DND-41 (cell line): ENCODE results near the gene FAM163B.

Source experiments
- ATAC-seq: fragments of 200-7000 bp; cut with Tn5 transposase; 3 replicates; pipeline ENCODE4 v1.9.1; 2021; ENCODE audit warnings: low read depth; ENCODE audit not compliant: insufficient read depth
- DNase-seq: peaks from one replicate; pipeline ENCODE4 v3.0.0-alpha.2; 2020
- H2AFZ ChIP-seq: 2 replicates; pipeline ENCODE4 v1.6.0; 2012; ENCODE audit warnings: low read depth, low read length
- H3K27ac ChIP-seq: 2 replicates; pipeline ENCODE4 v1.5.1; 2012; ENCODE audit warnings: low read length, inconsistent platforms
- H3K27me3 ChIP-seq: fragments of 200-600 bp; sonication (generic); 2 replicates; pipeline ENCODE4 v1.6.0; 2012; ENCODE audit warnings: low read length, mild to moderate bottlenecking, inconsistent platforms; ENCODE audit not compliant: insufficient read depth, poor library complexity
- H3K36me3 ChIP-seq: 2 replicates; pipeline ENCODE4 v1.5.1; 2012; ENCODE audit warnings: low read length, inconsistent platforms; ENCODE audit not compliant: insufficient read depth
- H3K4me1 ChIP-seq: 2 replicates; pipeline ENCODE4 v1.5.1; 2012; ENCODE audit warnings: mild to moderate bottlenecking, low read length; ENCODE audit not compliant: insufficient read depth
- H3K4me2 ChIP-seq: 2 replicates; pipeline ENCODE4 v1.6.0; 2012; ENCODE audit warnings: mild to moderate bottlenecking, moderate library complexity, low read length, inconsistent platforms; ENCODE audit not compliant: insufficient read depth
- H3K4me3 ChIP-seq, 2 experiments: fragments of 200-600 bp in 1 of 2; shearing (Covaris generic) in 1 of 2; 2 replicates each; pipeline ENCODE4 v1.5.1; 2012 to 2016; ENCODE audit warnings: inconsistent platforms in 2 of 2, low read length in 2 of 2, mild to moderate bottlenecking in 2 of 2, low read depth in 1 of 2, moderate library complexity in 1 of 2
- H3K79me2 ChIP-seq: 2 replicates; pipeline ENCODE4 v1.6.0; 2012; ENCODE audit warnings: low read length, inconsistent platforms; ENCODE audit not compliant: insufficient read depth
- H3K9ac ChIP-seq: 2 replicates; pipeline ENCODE4 v1.6.0; 2012; ENCODE audit warnings: low read depth, mild to moderate bottlenecking, inconsistent platforms, low read length, moderate library complexity
- H3K9me3 ChIP-seq: 2 replicates; pipeline ENCODE4 v1.5.1; 2012; ENCODE audit warnings: low read length, moderate library complexity, mild to moderate bottlenecking, inconsistent platforms; ENCODE audit not compliant: insufficient read depth, severe bottlenecking
- H4K20me1 ChIP-seq: 2 replicates; pipeline ENCODE4 v1.6.0; 2012; ENCODE audit warnings: low read length; ENCODE audit not compliant: insufficient read depth
- EZH2 ChIP-seq: IDR thresholded peaks from 3 replicates; pipeline ENCODE4 v1.6.1; 2012; ENCODE audit warnings: borderline replicate concordance, low read depth, mild to moderate bottlenecking, moderate library complexity, low read length, inconsistent platforms; ENCODE audit not compliant: severe bottlenecking
- TF ChIP-seq, protein P1 (sequence below): IDR thresholded peaks from 2 replicates; pipeline ENCODE4 v1.5.1; 2012; ENCODE audit warnings: borderline replicate concordance, low read length, moderate library complexity, mild to moderate bottlenecking; ENCODE audit not compliant: poor library complexity, severe bottlenecking; ENCODE audit errors: extremely low read depth

Gene FAM163B

DNA sequence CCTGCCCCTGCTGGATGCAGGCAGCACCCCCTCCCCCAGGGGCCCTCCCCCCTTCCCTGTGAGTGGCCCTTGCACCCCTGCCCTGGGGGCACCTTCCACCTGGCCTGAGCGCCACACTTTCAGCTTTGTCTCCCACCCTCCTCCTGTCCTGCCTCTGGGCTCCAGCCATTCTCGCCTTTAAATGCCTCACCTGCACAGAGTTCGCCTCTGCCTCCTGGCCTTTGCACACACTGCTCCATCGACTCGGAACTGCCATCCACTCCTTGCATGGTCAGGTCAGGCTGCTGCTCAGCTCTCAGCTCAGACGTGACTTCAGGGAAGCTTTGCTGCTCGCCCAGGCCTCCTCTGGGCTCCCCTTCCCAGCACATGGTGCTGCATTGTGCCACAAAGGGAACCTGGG lies 10.2 kb downstream of the FAM163B start:
- no peak for TF ChIP-seq EZH2
- TF ChIP-seq, protein P1, sequence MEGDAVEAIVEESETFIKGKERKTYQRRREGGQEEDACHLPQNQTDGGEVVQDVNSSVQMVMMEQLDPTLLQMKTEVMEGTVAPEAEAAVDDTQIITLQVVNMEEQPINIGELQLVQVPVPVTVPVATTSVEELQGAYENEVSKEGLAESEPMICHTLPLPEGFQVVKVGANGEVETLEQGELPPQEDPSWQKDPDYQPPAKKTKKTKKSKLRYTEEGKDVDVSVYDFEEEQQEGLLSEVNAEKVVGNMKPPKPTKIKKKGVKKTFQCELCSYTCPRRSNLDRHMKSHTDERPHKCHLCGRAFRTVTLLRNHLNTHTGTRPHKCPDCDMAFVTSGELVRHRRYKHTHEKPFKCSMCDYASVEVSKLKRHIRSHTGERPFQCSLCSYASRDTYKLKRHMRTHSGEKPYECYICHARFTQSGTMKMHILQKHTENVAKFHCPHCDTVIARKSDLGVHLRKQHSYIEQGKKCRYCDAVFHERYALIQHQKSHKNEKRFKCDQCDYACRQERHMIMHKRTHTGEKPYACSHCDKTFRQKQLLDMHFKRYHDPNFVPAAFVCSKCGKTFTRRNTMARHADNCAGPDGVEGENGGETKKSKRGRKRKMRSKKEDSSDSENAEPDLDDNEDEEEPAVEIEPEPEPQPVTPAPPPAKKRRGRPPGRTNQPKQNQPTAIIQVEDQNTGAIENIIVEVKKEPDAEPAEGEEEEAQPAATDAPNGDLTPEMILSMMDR = no peak
- H3K27me3 ChIP-seq = no peaks in the 10 kb centered on the region
- no peak overlapping the region for H2AFZ ChIP-seq
- H3K4me1 ChIP-seq = no peaks in the 10 kb centered on the region
- no peak overlapping the region for H3K4me2 ChIP-seq
- H3K27ac ChIP-seq = no peak overlapping the region
- H3K79me2 ChIP-seq = no peaks in the 10 kb centered on the region
- no peaks in the 10 kb centered on the region for H3K36me3 ChIP-seq
- no peak for ATAC-seq
- peaks cover 18% of the 10 kb centered on the region for H3K9me3 ChIP-seq
- H4K20me1 ChIP-seq = no peaks in the 10 kb centered on the region
- no peak overlapping the region for H3K9ac ChIP-seq
- DNase-seq = no peak
- no peak overlapping the region for H3K4me3 ChIP-seq

DNA sequence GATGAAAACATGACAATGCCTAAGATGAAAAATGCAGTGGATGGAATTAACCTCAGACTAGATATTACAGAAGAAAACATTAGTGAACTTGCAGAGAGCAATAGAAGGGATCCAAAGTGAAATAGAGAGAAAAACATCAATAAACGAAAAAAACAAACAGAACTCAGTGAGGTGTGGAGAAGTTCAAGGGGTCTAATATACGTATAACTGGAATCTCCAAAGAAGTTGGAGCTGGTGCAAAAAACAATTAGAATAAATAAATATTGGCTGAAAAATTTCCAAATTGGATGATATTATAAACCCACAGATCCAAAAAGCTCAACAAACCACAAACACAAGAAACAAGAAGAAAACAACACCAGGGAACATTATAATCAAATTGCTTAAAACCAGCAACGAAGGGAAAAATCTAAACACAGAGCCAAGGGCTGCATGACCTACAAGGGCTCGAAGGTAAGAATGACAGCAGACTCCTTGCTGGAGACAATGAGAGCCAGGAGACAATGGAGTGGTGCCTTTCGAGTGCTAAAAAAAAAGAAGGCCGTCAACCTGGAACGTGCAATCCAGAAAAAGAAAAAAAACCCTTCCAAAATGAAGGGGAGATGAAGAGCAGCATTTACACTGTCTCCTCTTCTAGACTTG lies 11.8 kb downstream of the FAM163B start:
- ATAC-seq = no peak
- no peaks in the 10 kb centered on the region for H3K79me2 ChIP-seq
- H3K9ac ChIP-seq = no peak overlapping the region

DNA sequence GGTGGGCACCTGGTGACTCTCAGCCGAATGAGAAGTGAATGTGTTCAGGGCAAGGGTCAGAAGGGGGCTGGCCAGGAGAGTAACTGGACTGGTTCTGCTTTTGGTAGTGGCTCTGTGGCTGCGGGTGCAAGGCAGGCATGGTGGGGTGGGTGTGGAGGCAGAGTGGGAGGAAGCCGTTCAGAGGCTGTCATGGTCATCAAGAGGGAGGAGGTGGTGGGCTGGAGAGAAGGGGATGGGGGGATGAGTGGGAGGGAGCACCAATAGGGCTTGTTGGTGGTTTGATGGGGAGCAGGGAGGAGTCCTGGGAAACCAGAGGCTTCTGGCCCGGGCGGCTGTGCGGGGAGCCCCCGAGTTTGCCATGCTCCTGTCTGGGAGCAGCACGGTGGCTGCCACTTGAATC lies 13.3 kb downstream of the FAM163B start:
- Histone ChIP-seq H3K9ac (no peak overlapping the region), H3K79me2 (no peaks in the 10 kb centered on the region), H3K9me3 (peaks cover 18% of the 10 kb centered on the region), H3K4me1 (no peaks in the 10 kb centered on the region), H2AFZ (no peak overlapping the region), H3K27ac (no peak overlapping the region), H3K4me2 (no peak overlapping the region), H4K20me1 (no peaks in the 10 kb centered on the region), H3K27me3 (no peaks in the 10 kb centered on the region), H3K36me3 (no peaks in the 10 kb centered on the region), H3K4me3 (no peak overlapping the region)
- TF ChIP-seq EZH2 = no peak
- no peak for ATAC-seq
- no peak for DNase-seq

More for the DNA sequence above, 11.8 kb downstream of the FAM163B start:
- Histone ChIP-seq H3K9me3 (peaks cover 18% of the 10 kb centered on the region), H3K36me3 (no peaks in the 10 kb centered on the region), H3K4me1 (no peaks in the 10 kb centered on the region), H2AFZ (no peak overlapping the region), H3K4me2 (no peak overlapping the region), H4K20me1 (no peaks in the 10 kb centered on the region), H3K4me3 (no peak overlapping the region), H3K27ac (no peak overlapping the region), H3K27me3 (no peaks in the 10 kb centered on the region)
- no peak for DNase-seq
- TF ChIP-seq EZH2 = no peak
- TF ChIP-seq, protein P1 = no peak

DNA sequence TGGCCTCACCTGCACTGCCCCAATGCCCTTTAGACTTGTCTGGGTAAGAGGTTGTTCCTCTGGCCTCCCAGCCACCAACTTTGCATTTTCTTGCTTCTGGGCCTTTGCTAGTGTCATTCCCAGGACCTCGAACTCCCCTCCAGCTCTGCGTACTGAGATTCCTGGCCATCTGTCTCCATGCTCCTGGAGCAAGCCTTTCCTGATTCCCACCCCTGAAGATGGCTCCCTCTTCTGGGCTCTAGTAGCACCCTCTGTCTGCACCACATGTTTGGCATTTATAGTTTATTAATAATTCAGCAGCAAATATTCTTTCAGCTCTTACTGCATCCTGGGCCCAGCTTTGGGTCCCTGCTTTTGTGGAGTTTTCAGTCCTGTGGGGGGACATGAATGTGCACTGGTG lies 14.9 kb downstream of the FAM163B start:
- Histone ChIP-seq H3K4me1 (no peaks in the 10 kb centered on the region), H2AFZ (no peak overlapping the region), H3K79me2 (no peaks in the 10 kb centered on the region), H3K27me3 (no peaks in the 10 kb centered on the region), H3K27ac (no peak overlapping the region), H3K9me3 (peaks cover 18% of the 10 kb centered on the region), H3K9ac (no peak overlapping the region), H4K20me1 (no peaks in the 10 kb centered on the region), H3K4me2 (no peak overlapping the region), H3K4me3 (no peak overlapping the region), H3K36me3 (no peaks in the 10 kb centered on the region)
- TF ChIP-seq, protein P1 = no peak
- TF ChIP-seq EZH2 = no peak
- ATAC-seq (no peak), DNase-seq (no peak)
